Measurements from ENCODE around the gene POU6F1. TPM values are rescaled to one million over a fixed set of nuclear protein-coding genes. Genes with fewer than 3 reads are reported as not detected.

Gene POU6F1
- total RNA-seq, 1 experiment from 2014 or later, result 6.9 TPM

DNA sequence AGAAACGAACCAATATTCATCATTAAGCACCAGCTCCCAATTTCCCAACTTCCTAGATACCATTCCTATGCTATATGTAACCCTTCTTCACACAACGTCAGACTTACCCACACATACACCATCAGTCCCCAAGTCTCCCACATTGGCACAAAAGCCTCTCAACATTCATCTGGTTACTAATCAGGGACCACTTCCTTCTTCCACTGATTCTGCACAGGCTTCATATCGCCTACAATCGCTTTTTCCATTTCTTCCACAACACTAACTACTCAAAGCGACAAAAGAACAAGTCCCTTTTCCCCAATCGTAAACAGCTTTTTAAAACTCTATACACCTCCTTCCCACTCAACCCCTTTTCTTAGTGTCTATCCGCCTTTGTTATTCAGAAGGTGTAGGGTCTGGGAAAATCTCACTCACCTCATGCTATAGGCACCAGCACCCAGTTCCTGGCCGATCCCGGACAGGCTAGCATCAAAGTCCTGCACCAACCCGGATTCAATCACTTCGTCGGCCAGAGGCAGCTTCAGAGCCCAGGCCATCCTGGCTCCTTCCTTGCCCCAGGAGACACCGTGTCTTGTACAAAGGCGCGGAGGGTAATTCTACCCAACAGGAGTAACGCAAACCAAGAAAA lies 45.9 kb downstream of the POU6F1 start:
- H3K9ac ChIP-seq (ENCODE audit: low read length), result peak overlapping the region; percentile 90
- no peak for TF ChIP-seq EZH2 (IDR thresholded peaks at IDR 0.05; ENCODE audit: low read length, unreplicated experiment)
- no peak for TF ChIP-seq EZH2phosphoT487 (IDR thresholded peaks at IDR 0.05; ENCODE audit: borderline replicate concordance, low read length)
- TF ChIP-seq, protein P1, sequence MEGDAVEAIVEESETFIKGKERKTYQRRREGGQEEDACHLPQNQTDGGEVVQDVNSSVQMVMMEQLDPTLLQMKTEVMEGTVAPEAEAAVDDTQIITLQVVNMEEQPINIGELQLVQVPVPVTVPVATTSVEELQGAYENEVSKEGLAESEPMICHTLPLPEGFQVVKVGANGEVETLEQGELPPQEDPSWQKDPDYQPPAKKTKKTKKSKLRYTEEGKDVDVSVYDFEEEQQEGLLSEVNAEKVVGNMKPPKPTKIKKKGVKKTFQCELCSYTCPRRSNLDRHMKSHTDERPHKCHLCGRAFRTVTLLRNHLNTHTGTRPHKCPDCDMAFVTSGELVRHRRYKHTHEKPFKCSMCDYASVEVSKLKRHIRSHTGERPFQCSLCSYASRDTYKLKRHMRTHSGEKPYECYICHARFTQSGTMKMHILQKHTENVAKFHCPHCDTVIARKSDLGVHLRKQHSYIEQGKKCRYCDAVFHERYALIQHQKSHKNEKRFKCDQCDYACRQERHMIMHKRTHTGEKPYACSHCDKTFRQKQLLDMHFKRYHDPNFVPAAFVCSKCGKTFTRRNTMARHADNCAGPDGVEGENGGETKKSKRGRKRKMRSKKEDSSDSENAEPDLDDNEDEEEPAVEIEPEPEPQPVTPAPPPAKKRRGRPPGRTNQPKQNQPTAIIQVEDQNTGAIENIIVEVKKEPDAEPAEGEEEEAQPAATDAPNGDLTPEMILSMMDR (conservative IDR thresholded peaks at IDR 0.05; ENCODE audit: low read depth, low read length), result no peak
- intact Hi-C loops (cut with micrococcal nuclease), result loop anchor here (10.0 kb wide), 1 partner anchor 57 kb away; no protein-coding TSS in a partner anchor
- no peaks in the 10 kb centered on the region for H4K20me1 ChIP-seq (ENCODE audit: low read length)
- H3K4me1 ChIP-seq (ENCODE audit: insufficient read depth, low read length), result no peaks in the 10 kb centered on the region
- no peaks in the 10 kb centered on the region for H3F3A ChIP-seq (ENCODE audit: low read length, unreplicated experiment)
- no peaks in the 10 kb centered on the region for H3K9me2 ChIP-seq (replicated peaks; ENCODE audit: low read length)
- ChIA-PET CTCF (no interaction called here), POLR2A (ENCODE audit: unreplicated experiment) (no interaction called here)
- H3K4me2 ChIP-seq (ENCODE audit: low read length), result peak overlapping the region; percentile 81
- TSS peak; percentile 68 for BruUV-seq (replicated peaks)
- no peaks in the 10 kb centered on the region for H3K27me3 ChIP-seq (ENCODE audit: low read length)
- no peaks in the 10 kb centered on the region for H3K9me3 ChIP-seq (ENCODE audit: low read length)
- peak overlapping the region; percentile 79 for H2AFZ ChIP-seq (ENCODE audit: low read length)
- peak; percentile 45 for ATAC-seq
- peaks cover 34% of the 10 kb centered on the region for H3K79me2 ChIP-seq (ENCODE audit: low read length)
- no peak overlapping the region for H3K27ac ChIP-seq (ENCODE audit: low read length)
- no peaks in the 10 kb centered on the region for H3K36me3 ChIP-seq (ENCODE audit: low read depth, low read length)
- DNase-seq, result peak; percentile 1
- H3K4me3 ChIP-seq (ENCODE audit: low read length), result peak overlapping the region; percentile 80

DNA sequence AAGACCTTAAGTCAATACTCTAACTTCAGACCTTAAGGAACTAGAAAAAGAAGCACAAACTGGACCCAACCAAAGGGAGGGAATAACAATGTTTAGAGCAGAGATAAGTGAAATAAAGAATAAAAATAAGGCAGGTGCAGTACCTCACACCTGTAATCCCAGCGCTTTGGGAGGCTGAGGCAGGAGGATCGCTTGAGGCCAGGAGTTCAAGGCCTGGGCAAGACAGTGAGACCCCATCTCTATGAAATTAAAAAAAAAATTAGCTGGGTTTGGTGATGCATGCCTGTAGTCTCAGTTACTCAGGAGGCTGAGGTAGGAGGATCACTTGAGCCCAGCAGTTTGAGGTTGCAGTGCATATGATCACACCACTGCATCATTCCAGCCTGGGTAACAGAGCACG lies 54.1 kb downstream of the POU6F1 start:
- no peak overlapping the region for H2AFZ ChIP-seq (ENCODE audit: low read length)
- TF ChIP-seq EZH2phosphoT487 (IDR thresholded peaks at IDR 0.05; ENCODE audit: borderline replicate concordance, low read length), result no peak
- TF ChIP-seq, protein P1 (conservative IDR thresholded peaks at IDR 0.05; ENCODE audit: low read depth, low read length), result no peak
- TF ChIP-seq EZH2 (IDR thresholded peaks at IDR 0.05; ENCODE audit: low read length, unreplicated experiment), result no peak
- H3F3A ChIP-seq (ENCODE audit: low read length, unreplicated experiment), result no peaks in the 10 kb centered on the region
- no peak overlapping the region for H3K4me3 ChIP-seq (ENCODE audit: low read length)
- POLR2A ChIA-PET (ENCODE audit: unreplicated experiment), result no interaction called here
- no peaks in the 10 kb centered on the region for H3K4me1 ChIP-seq (ENCODE audit: insufficient read depth, low read length)
- no peak overlapping the region for H3K4me2 ChIP-seq (ENCODE audit: low read length)
- intact Hi-C loops (cut with micrococcal nuclease), result no loop called here
- no peaks in the 10 kb centered on the region for H3K27me3 ChIP-seq (ENCODE audit: low read length)
- H4K20me1 ChIP-seq (ENCODE audit: low read length), result no peaks in the 10 kb centered on the region
- peaks cover 17% of the 10 kb centered on the region for H3K79me2 ChIP-seq (ENCODE audit: low read length)
- no peak for DNase-seq
- CTCF ChIA-PET, result no interaction called here
- ATAC-seq, result no peak
- no TSS peak for BruUV-seq (replicated peaks)
- H3K9ac ChIP-seq (ENCODE audit: low read length), result no peak overlapping the region
- no peaks in the 10 kb centered on the region for H3K9me2 ChIP-seq (replicated peaks; ENCODE audit: low read length)
- no peaks in the 10 kb centered on the region for H3K9me3 ChIP-seq (ENCODE audit: low read length)
- H3K36me3 ChIP-seq (ENCODE audit: low read depth, low read length), result no peaks in the 10 kb centered on the region
- H3K27ac ChIP-seq (ENCODE audit: low read length), result no peak overlapping the region

DNA sequence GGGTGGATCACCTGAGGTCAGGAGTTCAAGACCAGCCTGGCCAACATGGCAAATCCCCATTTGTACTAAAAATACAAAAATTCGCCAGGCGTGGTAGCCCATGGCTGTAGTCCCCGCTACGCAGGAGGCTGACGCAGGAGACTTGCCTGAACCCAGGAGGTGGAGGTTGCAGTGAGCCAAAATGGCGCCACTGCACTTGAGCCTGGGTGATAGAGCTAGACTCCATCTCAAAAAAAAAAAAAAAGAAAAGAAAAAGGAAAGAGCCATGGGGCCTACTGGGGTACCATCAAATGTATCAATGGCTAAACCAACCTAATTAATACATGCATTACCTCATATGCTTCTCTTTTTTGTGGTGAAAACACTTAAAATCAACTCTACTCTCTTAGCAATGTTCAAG lies 55.6 kb downstream of the POU6F1 start:
- Histone ChIP-seq H3K4me1 (ENCODE audit: insufficient read depth, low read length) (no peaks in the 10 kb centered on the region), H3K9me2 (replicated peaks; ENCODE audit: low read length) (no peaks in the 10 kb centered on the region), H4K20me1 (ENCODE audit: low read length) (no peaks in the 10 kb centered on the region), H3K27ac (ENCODE audit: low read length) (no peak overlapping the region), H3K79me2 (ENCODE audit: low read length) (peaks cover 17% of the 10 kb centered on the region), H3K4me2 (ENCODE audit: low read length) (no peak overlapping the region), H3K4me3 (ENCODE audit: low read length) (no peak overlapping the region), H3K27me3 (ENCODE audit: low read length) (no peaks in the 10 kb centered on the region), H2AFZ (ENCODE audit: low read length) (no peak overlapping the region), H3K9me3 (ENCODE audit: low read length) (no peaks in the 10 kb centered on the region), H3K36me3 (ENCODE audit: low read depth, low read length) (no peaks in the 10 kb centered on the region), H3K9ac (ENCODE audit: low read length) (no peak overlapping the region), H3F3A (ENCODE audit: low read length, unreplicated experiment) (no peaks in the 10 kb centered on the region)
- ATAC-seq (no peak), DNase-seq (no peak)
- TF ChIP-seq EZH2 (IDR thresholded peaks at IDR 0.05; ENCODE audit: low read length, unreplicated experiment) (no peak), EZH2phosphoT487 (IDR thresholded peaks at IDR 0.05; ENCODE audit: borderline replicate concordance, low read length) (no peak)
- TF ChIP-seq, protein P1 (conservative IDR thresholded peaks at IDR 0.05; ENCODE audit: low read depth, low read length), result no peak
- BruUV-seq (replicated peaks), result no TSS peak
- intact Hi-C loops (cut with micrococcal nuclease), result no loop called here
- ChIA-PET POLR2A (ENCODE audit: unreplicated experiment) (no interaction called here), CTCF (no interaction called here)

Measured in PC-3 (cell line).